ENCODE measurements around the gene MCTP2.

GRCh38 chr15:94503293-94503692 lies 271.9 kb downstream of the MCTP2 start:
- TF ChIP-seq POLR2A (IDR thresholded peaks at IDR 0.05) (no peak), POLR2AphosphoS5 (IDR thresholded peaks at IDR 0.05) (no peak)
- TF ChIP-seq, protein P1, sequence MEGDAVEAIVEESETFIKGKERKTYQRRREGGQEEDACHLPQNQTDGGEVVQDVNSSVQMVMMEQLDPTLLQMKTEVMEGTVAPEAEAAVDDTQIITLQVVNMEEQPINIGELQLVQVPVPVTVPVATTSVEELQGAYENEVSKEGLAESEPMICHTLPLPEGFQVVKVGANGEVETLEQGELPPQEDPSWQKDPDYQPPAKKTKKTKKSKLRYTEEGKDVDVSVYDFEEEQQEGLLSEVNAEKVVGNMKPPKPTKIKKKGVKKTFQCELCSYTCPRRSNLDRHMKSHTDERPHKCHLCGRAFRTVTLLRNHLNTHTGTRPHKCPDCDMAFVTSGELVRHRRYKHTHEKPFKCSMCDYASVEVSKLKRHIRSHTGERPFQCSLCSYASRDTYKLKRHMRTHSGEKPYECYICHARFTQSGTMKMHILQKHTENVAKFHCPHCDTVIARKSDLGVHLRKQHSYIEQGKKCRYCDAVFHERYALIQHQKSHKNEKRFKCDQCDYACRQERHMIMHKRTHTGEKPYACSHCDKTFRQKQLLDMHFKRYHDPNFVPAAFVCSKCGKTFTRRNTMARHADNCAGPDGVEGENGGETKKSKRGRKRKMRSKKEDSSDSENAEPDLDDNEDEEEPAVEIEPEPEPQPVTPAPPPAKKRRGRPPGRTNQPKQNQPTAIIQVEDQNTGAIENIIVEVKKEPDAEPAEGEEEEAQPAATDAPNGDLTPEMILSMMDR (IDR thresholded peaks at IDR 0.05 in 8 of 11, conservative IDR thresholded peaks at IDR 0.05 in 3 of 11): no peak

Measured in spleen (tissue), 7 donors.